ENCODE data around the gene PTPN18.

- TF ChIP-seq, protein P1, sequence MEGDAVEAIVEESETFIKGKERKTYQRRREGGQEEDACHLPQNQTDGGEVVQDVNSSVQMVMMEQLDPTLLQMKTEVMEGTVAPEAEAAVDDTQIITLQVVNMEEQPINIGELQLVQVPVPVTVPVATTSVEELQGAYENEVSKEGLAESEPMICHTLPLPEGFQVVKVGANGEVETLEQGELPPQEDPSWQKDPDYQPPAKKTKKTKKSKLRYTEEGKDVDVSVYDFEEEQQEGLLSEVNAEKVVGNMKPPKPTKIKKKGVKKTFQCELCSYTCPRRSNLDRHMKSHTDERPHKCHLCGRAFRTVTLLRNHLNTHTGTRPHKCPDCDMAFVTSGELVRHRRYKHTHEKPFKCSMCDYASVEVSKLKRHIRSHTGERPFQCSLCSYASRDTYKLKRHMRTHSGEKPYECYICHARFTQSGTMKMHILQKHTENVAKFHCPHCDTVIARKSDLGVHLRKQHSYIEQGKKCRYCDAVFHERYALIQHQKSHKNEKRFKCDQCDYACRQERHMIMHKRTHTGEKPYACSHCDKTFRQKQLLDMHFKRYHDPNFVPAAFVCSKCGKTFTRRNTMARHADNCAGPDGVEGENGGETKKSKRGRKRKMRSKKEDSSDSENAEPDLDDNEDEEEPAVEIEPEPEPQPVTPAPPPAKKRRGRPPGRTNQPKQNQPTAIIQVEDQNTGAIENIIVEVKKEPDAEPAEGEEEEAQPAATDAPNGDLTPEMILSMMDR (IDR thresholded peaks at IDR 0.05): no peak
- no peak for TF ChIP-seq POLR2AphosphoS5 (IDR thresholded peaks at IDR 0.05)
Measured at GRCh38 chr2:130342020-130342532, 13.8 kb upstream of the PTPN18 start.
